PFSK-1 (cell line): Measurements from ENCODE around the gene HMBS.

Experiments
- FOXP2 ChIP-seq: optimal IDR thresholded peaks from 2 replicates; pipeline ENCODE3; 2011; ENCODE audit warnings: borderline replicate concordance, control low read depth, inconsistent platforms; ENCODE audit not compliant: insufficient read depth; ENCODE audit errors: extremely low read length, extremely low read depth
- POLR2AphosphoS5 ChIP-seq: IDR thresholded peaks from 2 replicates; pipeline ENCODE4 v1.6.1; 2012; ENCODE audit warnings: low read depth, mild to moderate bottlenecking, control low read depth, low read length, moderate library complexity
- SIN3A ChIP-seq: IDR thresholded peaks from 2 replicates; pipeline ENCODE4 v1.6.1; 2012; ENCODE audit warnings: mild to moderate bottlenecking, low read length, moderate library complexity, borderline replicate concordance; ENCODE audit not compliant: insufficient read depth
- TAF1 ChIP-seq: IDR thresholded peaks from 2 replicates; pipeline ENCODE4 v1.6.1; 2012; ENCODE audit warnings: low read length, control low read depth, borderline replicate concordance; ENCODE audit not compliant: insufficient read depth
- TF ChIP-seq, protein P1 (sequence below), 2 experiments: IDR thresholded peaks; 2 replicates each; pipeline versions ENCODE4 v1.6.1 to v1.8.0; 2011 to 2012; ENCODE audit warnings: low read depth in 2 of 2, low read length in 2 of 2, control low read depth in 1 of 2, inconsistent platforms in 1 of 2, mild to moderate bottlenecking in 1 of 2, moderate library complexity in 1 of 2; ENCODE audit not compliant: insufficient read depth in 1 of 2

HMBS gene

DNA sequence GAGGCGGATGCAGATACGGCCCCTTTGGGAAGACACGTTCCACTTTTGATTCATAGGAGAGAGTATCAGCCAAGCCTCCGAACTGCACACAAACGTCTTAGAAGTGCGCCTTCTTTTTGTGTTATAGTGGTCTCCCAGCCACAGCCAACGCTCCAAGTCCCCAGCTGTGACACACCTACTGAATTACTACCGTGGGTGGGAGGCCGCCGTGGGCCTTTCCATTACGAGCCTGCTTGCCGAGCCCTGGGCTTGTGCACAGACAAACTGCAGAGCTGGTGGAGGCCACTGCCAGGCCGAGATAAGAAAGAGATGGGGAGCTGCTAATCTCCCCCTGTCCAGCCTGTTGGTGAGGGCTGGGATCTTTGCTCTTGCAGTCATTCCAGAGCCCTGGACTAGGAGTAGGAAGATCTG lies 761 bp downstream of the HMBS start:
- TF ChIP-seq FOXP2 (no peak), SIN3A (no peak), POLR2AphosphoS5 (no peak), TAF1 (no peak)
- TF ChIP-seq, protein P1, sequence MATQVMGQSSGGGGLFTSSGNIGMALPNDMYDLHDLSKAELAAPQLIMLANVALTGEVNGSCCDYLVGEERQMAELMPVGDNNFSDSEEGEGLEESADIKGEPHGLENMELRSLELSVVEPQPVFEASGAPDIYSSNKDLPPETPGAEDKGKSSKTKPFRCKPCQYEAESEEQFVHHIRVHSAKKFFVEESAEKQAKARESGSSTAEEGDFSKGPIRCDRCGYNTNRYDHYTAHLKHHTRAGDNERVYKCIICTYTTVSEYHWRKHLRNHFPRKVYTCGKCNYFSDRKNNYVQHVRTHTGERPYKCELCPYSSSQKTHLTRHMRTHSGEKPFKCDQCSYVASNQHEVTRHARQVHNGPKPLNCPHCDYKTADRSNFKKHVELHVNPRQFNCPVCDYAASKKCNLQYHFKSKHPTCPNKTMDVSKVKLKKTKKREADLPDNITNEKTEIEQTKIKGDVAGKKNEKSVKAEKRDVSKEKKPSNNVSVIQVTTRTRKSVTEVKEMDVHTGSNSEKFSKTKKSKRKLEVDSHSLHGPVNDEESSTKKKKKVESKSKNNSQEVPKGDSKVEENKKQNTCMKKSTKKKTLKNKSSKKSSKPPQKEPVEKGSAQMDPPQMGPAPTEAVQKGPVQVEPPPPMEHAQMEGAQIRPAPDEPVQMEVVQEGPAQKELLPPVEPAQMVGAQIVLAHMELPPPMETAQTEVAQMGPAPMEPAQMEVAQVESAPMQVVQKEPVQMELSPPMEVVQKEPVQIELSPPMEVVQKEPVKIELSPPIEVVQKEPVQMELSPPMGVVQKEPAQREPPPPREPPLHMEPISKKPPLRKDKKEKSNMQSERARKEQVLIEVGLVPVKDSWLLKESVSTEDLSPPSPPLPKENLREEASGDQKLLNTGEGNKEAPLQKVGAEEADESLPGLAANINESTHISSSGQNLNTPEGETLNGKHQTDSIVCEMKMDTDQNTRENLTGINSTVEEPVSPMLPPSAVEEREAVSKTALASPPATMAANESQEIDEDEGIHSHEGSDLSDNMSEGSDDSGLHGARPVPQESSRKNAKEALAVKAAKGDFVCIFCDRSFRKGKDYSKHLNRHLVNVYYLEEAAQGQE (IDR thresholded peaks at IDR 0.05; ENCODE audit: insufficient read depth in 1 of 2, low read depth in 2 of 2, low read length in 2 of 2): no peak

DNA sequence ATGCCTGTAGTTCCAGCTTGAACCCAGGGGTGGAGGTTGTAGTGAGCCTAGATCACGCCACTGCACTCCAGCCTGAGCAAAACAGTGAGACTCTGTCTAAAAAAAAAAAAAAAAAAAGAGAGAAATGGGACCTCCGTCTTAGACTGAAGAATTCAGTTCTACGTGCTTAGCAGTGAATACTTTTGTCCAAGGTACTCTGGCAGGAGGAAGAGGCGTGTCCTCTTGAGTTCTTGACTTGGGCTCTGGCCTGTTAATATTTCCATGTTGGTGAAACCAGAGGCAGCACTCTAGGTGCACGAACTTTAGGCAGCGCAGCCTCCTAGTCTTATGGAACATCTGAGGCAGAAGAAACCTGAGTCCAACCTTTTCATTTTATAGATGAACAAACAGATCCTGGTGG lies 2.4 kb downstream of the HMBS start:
- no peak for TF ChIP-seq POLR2AphosphoS5
- TF ChIP-seq TAF1: no peak

DNA sequence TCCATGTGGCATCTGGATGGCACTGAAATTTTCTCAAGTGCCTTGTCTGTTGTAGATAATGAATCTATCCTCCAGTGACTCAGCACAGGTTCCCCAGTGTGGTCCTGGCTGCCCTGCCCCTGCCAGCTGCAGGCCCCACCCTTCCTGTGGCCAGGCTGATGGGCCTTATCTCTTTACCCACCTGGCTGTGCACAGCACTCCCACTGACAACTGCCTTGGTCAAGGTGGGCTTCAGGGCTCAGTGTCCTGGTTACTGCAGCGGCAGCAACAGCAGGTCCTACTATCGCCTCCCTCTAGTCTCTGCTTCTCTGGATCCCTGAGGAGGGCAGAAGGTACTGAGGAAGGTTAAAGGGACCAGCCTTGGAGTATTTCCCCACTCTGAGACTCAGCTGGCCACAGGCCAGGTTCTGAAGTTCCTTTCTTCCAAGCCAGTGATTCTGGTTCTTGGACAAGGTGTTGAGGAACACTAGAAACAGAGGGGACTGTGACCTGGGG lies 3.1 kb downstream of the HMBS start:
- TF ChIP-seq SIN3A (no peak), TAF1 (no peak), POLR2AphosphoS5 (no peak), FOXP2 (no peak)
- TF ChIP-seq, protein P1 (IDR thresholded peaks at IDR 0.05; ENCODE audit: insufficient read depth in 1 of 2, low read depth in 2 of 2, low read length in 2 of 2): no peak

DNA sequence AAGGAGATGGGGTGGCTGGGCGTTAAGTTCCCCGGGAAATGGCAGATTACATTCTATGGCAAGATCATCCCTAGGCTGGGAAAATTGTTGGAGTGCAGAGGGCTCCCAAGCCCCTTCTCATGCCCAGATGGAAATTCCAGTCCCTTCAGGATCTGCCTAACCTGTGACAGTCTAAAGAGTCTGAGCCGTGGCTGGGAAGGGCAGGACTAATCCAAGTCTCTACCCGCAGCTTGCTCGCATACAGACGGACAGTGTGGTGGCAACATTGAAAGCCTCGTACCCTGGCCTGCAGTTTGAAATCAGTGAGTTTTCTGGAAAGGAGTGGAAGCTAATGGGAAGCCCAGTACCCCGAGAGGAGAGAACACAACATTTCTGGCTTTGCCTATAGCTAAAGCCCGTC lies 3.7 kb downstream of the HMBS start:
- TF ChIP-seq, protein P1 (IDR thresholded peaks at IDR 0.05; ENCODE audit: insufficient read depth in 1 of 2, low read depth in 2 of 2, low read length in 2 of 2): no peak
- no peak for TF ChIP-seq TAF1

DNA sequence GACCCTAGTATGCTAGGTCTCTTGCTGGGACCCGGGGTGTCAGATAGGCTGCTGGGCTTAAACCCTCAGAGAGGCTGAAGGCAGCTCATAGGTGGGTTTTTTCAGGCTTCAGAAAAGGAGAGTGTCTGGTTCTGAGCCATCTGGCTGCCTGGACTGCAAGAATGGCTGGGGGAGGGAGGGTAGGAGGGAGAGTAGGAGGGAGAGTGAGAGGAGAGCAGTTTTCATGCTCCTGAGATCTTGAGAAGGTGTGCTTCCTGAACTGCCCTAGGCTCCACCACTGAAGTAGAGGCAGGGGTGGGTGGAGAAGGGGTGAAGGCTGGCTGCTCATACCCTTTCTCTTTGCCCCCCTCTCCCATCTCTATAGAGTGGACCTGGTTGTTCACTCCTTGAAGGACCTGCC lies 4.6 kb downstream of the HMBS start:
- TF ChIP-seq, protein P1 (IDR thresholded peaks at IDR 0.05; ENCODE audit: insufficient read depth in 1 of 2, low read depth in 2 of 2, low read length in 2 of 2): no peak
- TF ChIP-seq SIN3A: no peak
- TF ChIP-seq TAF1: no peak
- TF ChIP-seq FOXP2: no peak
- TF ChIP-seq POLR2AphosphoS5: no peak
